Calu3 (cell line): ENCODE results near the gene AGXT2. TPM values are rescaled to one million over a fixed set of nuclear protein-coding genes. Genes with fewer than 3 reads are reported as not detected.

ENCODE experiments used
- BruUV-seq: library from RNA; stranded (reverse); fragments of 400-500 nt; replicated peaks from 2 replicates; lab custom pipeline; 2021; lab: Mats Ljungman, UMichigan
- CTCF ChIA-PET: fragments of 300-600 bp; sonication (Branson Sonifier 250); formaldehyde crosslinking; loops from one replicate; lab custom pipeline; 2022; ENCODE audit warnings: antibody characterized with exemption; lab: Charles Lee
- DNase-seq: peaks from one replicate; pipeline ENCODE4 v3.0.0; 2022
- H3K27ac Mint-ChIP-seq: one replicate; pipeline ENCODE4 v1.8.0; 2022; ENCODE audit warnings: mixed read lengths; ENCODE audit not compliant: unreplicated experiment
- H3K27me3 Mint-ChIP-seq: one replicate; pipeline ENCODE4 v1.8.0; 2022; ENCODE audit warnings: mixed read lengths; ENCODE audit not compliant: unreplicated experiment
- H3K36me3 Mint-ChIP-seq: one replicate; pipeline ENCODE4 v1.8.0; 2022; ENCODE audit warnings: mild to moderate bottlenecking, moderate library complexity, mixed read lengths; ENCODE audit not compliant: insufficient read depth, unreplicated experiment
- H3K4me1 Mint-ChIP-seq: one replicate; pipeline ENCODE4 v1.8.0; 2022; ENCODE audit warnings: mild to moderate bottlenecking, low read depth, mixed read lengths; ENCODE audit not compliant: unreplicated experiment
- H3K4me3 Mint-ChIP-seq: one replicate; pipeline ENCODE4 v1.8.0; 2022; ENCODE audit warnings: mild to moderate bottlenecking, low read depth, moderate library complexity, mixed read lengths; ENCODE audit not compliant: unreplicated experiment
- H3K9me3 Mint-ChIP-seq: one replicate; pipeline ENCODE4 v1.8.0; 2022; ENCODE audit warnings: low read depth, mixed read lengths; ENCODE audit not compliant: unreplicated experiment
- intact Hi-C: fragments of 100-400 bp; cut with micrococcal nuclease; formaldehyde crosslinking; loops from one replicate; pipeline ENCODE4 v1.10.0; 2022; ENCODE audit not compliant: unreplicated experiment
- total RNA-seq: library from RNA; stranded (reverse); gene quantifications from 2 replicates; pipeline ENCODE4 v1.2.3, GENCODE V29; 2022
- TF ChIP-seq, protein P1 (sequence below): fragments of 200-600 bp; IDR thresholded peaks from one replicate; pipeline ENCODE4 v1.8.0; 2022; ENCODE audit warnings: antibody characterized with exemption; ENCODE audit not compliant: unreplicated experiment

Gene AGXT2
- total RNA-seq, 1 experiment from 2014 or later: not detected

DNA sequence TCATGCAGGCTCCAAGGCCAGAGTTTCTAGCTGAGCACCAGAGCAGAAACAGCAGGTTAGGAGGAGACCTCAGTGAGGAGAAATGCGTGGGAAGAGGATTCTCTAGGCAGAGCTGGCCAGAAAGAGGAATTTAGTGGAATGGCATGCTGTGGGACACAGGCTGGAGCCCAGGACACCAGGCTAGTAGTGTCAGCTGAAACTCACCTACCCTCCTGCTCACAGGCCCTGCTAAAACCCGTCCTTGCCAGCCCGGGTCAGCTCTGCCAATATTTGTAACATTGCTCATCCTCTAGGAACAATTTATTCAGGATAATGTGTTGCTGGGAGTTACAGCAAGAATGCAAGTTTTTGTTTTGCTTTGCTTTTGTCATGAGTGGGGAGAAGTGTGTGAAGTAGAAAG, 40.2 kb upstream of the AGXT2 start:
- TF ChIP-seq, protein P1, sequence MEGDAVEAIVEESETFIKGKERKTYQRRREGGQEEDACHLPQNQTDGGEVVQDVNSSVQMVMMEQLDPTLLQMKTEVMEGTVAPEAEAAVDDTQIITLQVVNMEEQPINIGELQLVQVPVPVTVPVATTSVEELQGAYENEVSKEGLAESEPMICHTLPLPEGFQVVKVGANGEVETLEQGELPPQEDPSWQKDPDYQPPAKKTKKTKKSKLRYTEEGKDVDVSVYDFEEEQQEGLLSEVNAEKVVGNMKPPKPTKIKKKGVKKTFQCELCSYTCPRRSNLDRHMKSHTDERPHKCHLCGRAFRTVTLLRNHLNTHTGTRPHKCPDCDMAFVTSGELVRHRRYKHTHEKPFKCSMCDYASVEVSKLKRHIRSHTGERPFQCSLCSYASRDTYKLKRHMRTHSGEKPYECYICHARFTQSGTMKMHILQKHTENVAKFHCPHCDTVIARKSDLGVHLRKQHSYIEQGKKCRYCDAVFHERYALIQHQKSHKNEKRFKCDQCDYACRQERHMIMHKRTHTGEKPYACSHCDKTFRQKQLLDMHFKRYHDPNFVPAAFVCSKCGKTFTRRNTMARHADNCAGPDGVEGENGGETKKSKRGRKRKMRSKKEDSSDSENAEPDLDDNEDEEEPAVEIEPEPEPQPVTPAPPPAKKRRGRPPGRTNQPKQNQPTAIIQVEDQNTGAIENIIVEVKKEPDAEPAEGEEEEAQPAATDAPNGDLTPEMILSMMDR: no peak
- CTCF ChIA-PET: no interaction called here

GRCh38 chr5:35083150-35083549, 35.4 kb upstream of the AGXT2 start:
- Mint-ChIP-seq H3K27me3 (no peaks in the 10 kb centered on the region), H3K27ac (no peak overlapping the region), H3K4me3 (no peak overlapping the region), H3K36me3 (no peaks in the 10 kb centered on the region), H3K4me1 (no peaks in the 10 kb centered on the region), H3K9me3 (no peaks in the 10 kb centered on the region)
- no peak for DNase-seq
- no TSS peak for BruUV-seq
- intact Hi-C loops: loop anchor here (10.0 kb wide), 1 partner anchor 262 kb away; no protein-coding TSS in a partner anchor
- CTCF ChIA-PET: no interaction called here
- TF ChIP-seq, protein P1: no peak

More for the DNA sequence above, 40.2 kb upstream of the AGXT2 start:
- Mint-ChIP-seq H3K27ac (no peak overlapping the region), H3K27me3 (no peaks in the 10 kb centered on the region), H3K4me1 (no peaks in the 10 kb centered on the region), H3K9me3 (no peaks in the 10 kb centered on the region), H3K36me3 (no peaks in the 10 kb centered on the region), H3K4me3 (no peak overlapping the region)
- no TSS peak for BruUV-seq
- DNase-seq: no peak
- intact Hi-C loops: loop anchor here (2.0 to 10.0 kb wide), 2 partner anchors 95 to 257 kb away; no protein-coding TSS in a partner anchor

DNA sequence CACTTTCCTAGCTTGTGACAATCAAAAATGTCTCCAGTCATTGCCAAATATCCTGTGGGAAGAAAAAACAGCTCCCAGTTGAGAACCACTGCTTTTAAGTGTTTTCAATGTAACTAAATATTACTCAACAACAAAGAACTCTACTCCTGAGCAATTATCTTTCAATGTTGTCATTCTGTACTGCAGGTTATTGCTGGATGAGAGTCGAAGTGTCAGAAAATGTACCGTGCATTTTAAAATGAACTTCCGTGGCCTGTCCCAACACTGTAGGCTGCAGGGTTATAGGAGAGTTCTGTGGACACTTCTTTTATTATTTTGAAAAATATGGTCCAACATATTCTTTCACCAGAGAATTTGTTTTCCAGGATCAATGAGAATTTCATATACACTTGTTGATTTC, 34.8 kb upstream of the AGXT2 start:
- Mint-ChIP-seq H3K9me3 (no peaks in the 10 kb centered on the region), H3K27ac (no peak overlapping the region), H3K4me3 (no peak overlapping the region), H3K4me1 (no peaks in the 10 kb centered on the region), H3K27me3 (no peaks in the 10 kb centered on the region), H3K36me3 (no peaks in the 10 kb centered on the region)
- BruUV-seq: no TSS peak
- CTCF ChIA-PET: interaction anchor here (0.6 kb wide), 1 partner anchor 67 kb away, joined by 3 read pairs; no protein-coding TSS in a partner anchor
- TF ChIP-seq, protein P1: no peak
- no peak for DNase-seq
- intact Hi-C loops: loop anchor here (10.0 kb wide), 1 partner anchor 262 kb away; no protein-coding TSS in a partner anchor

GRCh38 chr5:35081134-35081533, 33.4 kb upstream of the AGXT2 start:
- CTCF ChIA-PET: no interaction called here
- TF ChIP-seq, protein P1: no peak
- BruUV-seq: no TSS peak
- Mint-ChIP-seq H3K9me3 (no peaks in the 10 kb centered on the region), H3K4me3 (no peak overlapping the region), H3K36me3 (no peaks in the 10 kb centered on the region), H3K27me3 (no peaks in the 10 kb centered on the region), H3K27ac (no peak overlapping the region), H3K4me1 (no peaks in the 10 kb centered on the region)
- intact Hi-C loops: loop anchor here (10.0 kb wide), 1 partner anchor 264 kb away; no protein-coding TSS in a partner anchor
- DNase-seq: no peak
